LNCaP clone FGC (cell line): ENCODE data around the gene NCOA1.

Experiments used
- DNase-seq: peaks from one replicate; pipeline ENCODE4 v3.0.0-alpha.2; 2011; ENCODE audit warnings: low read depth
- H3K4me3 ChIP-seq: 2 replicates; pipeline ENCODE4 v1.5.1; 2011; ENCODE audit warnings: mild to moderate bottlenecking, low read depth, low read length, control low read depth
- CTCF ChIP-seq: IDR thresholded peaks from 2 replicates; pipeline ENCODE4 v1.5.1; 2012; ENCODE audit warnings: mild to moderate bottlenecking; ENCODE audit not compliant: control insufficient read depth, insufficient read depth; ENCODE audit errors: extremely low read depth

Gene NCOA1

GRCh38 chr2:24697792-24698191, 206.7 kb downstream of the NCOA1 start:
- TF ChIP-seq CTCF, result no peak
- no peak for DNase-seq
- no peak overlapping the region for H3K4me3 ChIP-seq

- peak; percentile 25 for DNase-seq
- TF ChIP-seq CTCF, result no peak
- no peak overlapping the region for H3K4me3 ChIP-seq
These were observed 211.7 kb downstream of the NCOA1 start for GRCh38 chr2:24702800-24703199.

DNA sequence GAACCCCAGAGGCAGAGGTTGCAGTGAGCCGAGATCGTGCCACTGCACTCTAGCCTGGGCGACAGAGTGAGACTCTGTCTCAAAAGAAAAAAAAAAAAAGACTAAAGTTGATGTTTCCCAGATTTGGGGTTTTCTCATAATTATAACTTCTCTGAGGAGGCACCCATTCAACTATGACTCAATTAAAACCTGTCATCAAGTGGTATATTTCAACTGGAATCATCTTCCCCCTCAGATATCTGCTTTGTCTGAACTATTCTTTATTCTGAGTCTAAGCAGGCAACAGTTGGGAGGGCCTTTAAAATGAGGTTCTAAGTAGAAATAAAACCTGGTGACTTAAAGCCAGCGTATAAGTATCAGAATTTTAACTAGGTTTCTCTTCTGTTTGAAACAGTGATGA, 213.6 kb downstream of the NCOA1 start:
- no peak for DNase-seq
- no peak for TF ChIP-seq CTCF
- no peak overlapping the region for H3K4me3 ChIP-seq

- no peak for TF ChIP-seq CTCF
- no peak overlapping the region for H3K4me3 ChIP-seq
- DNase-seq, result no peak
These were observed 216.1 kb downstream of the NCOA1 start for GRCh38 chr2:24707143-24707542.

GRCh38 chr2:24708537-24709152, 217.6 kb downstream of the NCOA1 start:
- no peak overlapping the region for H3K4me3 ChIP-seq
- TF ChIP-seq CTCF, result no peak
- DNase-seq, result no peak

DNA sequence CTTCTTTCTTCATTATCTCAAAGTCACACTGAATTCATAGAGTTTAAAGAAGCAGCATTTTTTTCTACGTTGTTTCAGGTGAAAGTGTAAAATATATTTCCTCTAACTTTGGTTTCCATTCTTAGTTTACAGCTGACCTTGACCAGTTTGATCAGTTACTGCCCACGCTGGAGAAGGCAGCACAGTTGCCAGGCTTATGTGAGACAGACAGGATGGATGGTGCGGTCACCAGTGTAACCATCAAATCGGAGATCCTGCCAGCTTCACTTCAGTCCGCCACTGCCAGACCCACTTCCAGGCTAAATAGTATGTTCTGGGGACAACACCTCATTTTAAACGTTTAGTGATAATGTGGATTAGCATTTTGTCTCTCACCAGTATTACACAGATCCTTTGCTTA, 219.8 kb downstream of the NCOA1 start:
- no peak for DNase-seq
- H3K4me3 ChIP-seq, result no peak overlapping the region
- TF ChIP-seq CTCF, result no peak

DNA sequence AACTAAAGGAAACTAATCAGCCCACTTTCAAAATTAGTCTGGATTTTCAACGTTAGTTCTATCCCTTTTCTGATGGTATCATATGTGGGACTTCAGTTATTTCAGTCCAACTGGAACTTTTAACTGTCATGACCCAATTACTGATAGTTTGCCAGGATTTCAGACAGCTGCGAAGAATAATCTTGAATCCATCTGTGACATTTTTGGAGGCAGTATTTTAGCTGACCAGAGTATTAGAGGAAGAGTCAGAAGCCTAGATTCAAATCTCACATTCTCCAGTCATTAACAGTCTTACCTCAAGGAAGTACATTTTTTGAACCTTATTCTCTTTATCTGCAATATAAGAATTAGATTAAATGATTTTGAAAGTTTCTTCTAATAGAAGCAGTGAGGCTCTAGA, 220.8 kb downstream of the NCOA1 start:
- no peak for TF ChIP-seq CTCF
- H3K4me3 ChIP-seq, result no peak overlapping the region
- DNase-seq, result no peak
